ENCODE results near the gene KRTAP10-2. TPM values are rescaled to one million over a fixed set of nuclear protein-coding genes. Genes with fewer than 3 reads are reported as not detected.

KRTAP10-2 gene
- total RNA-seq, 1 experiment from 2014 or later = not detected

DNA sequence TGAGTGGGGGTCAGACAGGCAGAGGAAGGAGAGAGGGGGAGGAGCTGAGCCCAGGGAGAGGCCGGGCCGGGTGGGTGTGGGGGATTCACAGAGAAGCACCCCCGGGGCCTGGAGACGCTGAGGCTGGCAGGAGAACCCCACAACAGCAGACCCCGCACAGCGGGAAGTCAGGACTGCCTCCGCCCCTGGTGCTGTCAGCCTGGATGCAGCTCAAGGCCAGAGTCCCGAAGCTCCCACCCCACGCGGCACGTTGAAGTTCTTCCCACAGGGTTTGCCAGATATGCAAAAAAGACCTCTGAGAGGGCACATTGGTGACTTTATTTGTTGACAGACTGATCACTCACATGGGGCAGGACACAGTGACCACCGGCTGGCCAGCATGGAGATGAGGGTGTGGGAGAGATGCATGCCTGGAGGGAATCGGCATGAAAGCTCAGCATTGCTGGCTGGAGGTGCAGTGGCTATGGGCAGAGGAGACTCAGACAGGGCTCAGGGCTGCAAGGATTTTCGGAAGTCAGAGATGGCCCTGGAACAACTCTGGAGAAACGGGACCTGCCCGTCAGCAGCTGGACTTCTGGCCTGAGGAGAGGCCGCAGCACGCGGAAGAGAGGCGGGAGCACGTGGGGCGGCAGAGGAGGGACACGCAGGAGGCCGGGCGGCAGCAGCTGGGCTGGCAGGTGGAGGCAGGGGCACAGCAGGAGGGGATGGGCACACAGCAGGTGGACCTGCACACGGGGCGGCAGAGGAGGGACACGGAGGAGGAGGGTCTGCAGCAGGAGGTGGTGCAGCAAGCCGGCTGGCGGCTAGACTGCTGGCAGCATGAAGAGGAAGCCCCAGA lies 6.4 kb upstream of the KRTAP10-2 start:
- ChIA-PET RAD21 (ENCODE audit: low non-redundant PET in 1 of 2, low total read pairs in 2 of 2, uncharacterized antibody in 2 of 2, unreplicated experiment in 2 of 2) (no interaction called here), POLR2A (no interaction called here), CTCF (no interaction called here)
- DNase-seq (ENCODE audit: low read depth, low spot score) (no peak), ATAC-seq (no peak)
- Histone ChIP-seq H3K4me3 (replicated peaks in 1 of 2; ENCODE audit: low read depth in 1 of 2, low read length in 2 of 2) (no peak overlapping the region), H3K9me3 (ENCODE audit: control insufficient read depth in 1 of 2, insufficient read depth in 1 of 2, low read depth in 1 of 2, low read length in 2 of 2) (no peaks in the 10 kb centered on the region), H3K79me2 (ENCODE audit: insufficient read depth, low read length) (no peaks in the 10 kb centered on the region), H3K4me1 (ENCODE audit: control insufficient read depth in 1 of 2, insufficient read depth in 2 of 2, low read length in 2 of 2) (no peaks in the 10 kb centered on the region), H3K27me3 (ENCODE audit: insufficient read depth, low read length) (no peaks in the 10 kb centered on the region; the same call in 1 of the 2 replicates), H2AFZ (ENCODE audit: low read depth, low read length, poor library complexity, severe bottlenecking) (no peak overlapping the region), H4K20me1 (ENCODE audit: insufficient read depth) (no peaks in the 10 kb centered on the region), H3K27ac (ENCODE audit: low read depth, low read length) (no peak overlapping the region), H3K9me2 (ENCODE audit: insufficient read depth) (no peaks in the 10 kb centered on the region), H3K9ac (ENCODE audit: low read length) (no peak overlapping the region), H3K36me3 (ENCODE audit: control insufficient read depth in 1 of 2, insufficient read depth in 2 of 2, low read length in 2 of 2) (no peaks in the 10 kb centered on the region), H3K4me2 (ENCODE audit: low read length) (no peak overlapping the region)
- BruUV-seq (replicated peaks) = no TSS peak
- TF ChIP-seq RAD21 (IDR thresholded peaks at IDR 0.05; ENCODE audit: low read depth) (no peak), EZH2phosphoT487 (IDR thresholded peaks at IDR 0.05; ENCODE audit: borderline replicate concordance) (no peak), EGR1 (IDR thresholded peaks at IDR 0.05; ENCODE audit: low read depth) (no peak), ZFX (IDR thresholded peaks at IDR 0.05) (no peak), TCF7L2 (IDR thresholded peaks at IDR 0.05; ENCODE audit: borderline replicate concordance, extremely low read depth, insufficient read depth, insufficient read length) (no peak), CEBPB (IDR thresholded peaks at IDR 0.05; ENCODE audit: low read depth) (no peak), POLR2AphosphoS5 (IDR thresholded peaks at IDR 0.05; ENCODE audit: low read depth, low read length) (no peak)
- TF ChIP-seq, protein P1, sequence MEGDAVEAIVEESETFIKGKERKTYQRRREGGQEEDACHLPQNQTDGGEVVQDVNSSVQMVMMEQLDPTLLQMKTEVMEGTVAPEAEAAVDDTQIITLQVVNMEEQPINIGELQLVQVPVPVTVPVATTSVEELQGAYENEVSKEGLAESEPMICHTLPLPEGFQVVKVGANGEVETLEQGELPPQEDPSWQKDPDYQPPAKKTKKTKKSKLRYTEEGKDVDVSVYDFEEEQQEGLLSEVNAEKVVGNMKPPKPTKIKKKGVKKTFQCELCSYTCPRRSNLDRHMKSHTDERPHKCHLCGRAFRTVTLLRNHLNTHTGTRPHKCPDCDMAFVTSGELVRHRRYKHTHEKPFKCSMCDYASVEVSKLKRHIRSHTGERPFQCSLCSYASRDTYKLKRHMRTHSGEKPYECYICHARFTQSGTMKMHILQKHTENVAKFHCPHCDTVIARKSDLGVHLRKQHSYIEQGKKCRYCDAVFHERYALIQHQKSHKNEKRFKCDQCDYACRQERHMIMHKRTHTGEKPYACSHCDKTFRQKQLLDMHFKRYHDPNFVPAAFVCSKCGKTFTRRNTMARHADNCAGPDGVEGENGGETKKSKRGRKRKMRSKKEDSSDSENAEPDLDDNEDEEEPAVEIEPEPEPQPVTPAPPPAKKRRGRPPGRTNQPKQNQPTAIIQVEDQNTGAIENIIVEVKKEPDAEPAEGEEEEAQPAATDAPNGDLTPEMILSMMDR (IDR thresholded peaks at IDR 0.05 in 2 of 3, conservative IDR thresholded peaks at IDR 0.05 in 1 of 3; ENCODE audit: borderline replicate concordance in 1 of 3, insufficient read depth in 1 of 3, low read depth in 2 of 3, low read length in 2 of 3) = no peak
- TF ChIP-seq, protein P2, sequence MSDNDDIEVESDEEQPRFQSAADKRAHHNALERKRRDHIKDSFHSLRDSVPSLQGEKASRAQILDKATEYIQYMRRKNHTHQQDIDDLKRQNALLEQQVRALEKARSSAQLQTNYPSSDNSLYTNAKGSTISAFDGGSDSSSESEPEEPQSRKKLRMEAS (IDR thresholded peaks at IDR 0.05) = no peak
- TF ChIP-seq, protein P3, sequence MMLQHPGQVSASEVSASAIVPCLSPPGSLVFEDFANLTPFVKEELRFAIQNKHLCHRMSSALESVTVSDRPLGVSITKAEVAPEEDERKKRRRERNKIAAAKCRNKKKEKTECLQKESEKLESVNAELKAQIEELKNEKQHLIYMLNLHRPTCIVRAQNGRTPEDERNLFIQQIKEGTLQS (IDR thresholded peaks at IDR 0.05) = no peak
- intact Hi-C loops (cut with micrococcal nuclease) = no loop called here

Data from HCT116 (cell line).